Rectal smooth muscle tissue (tissue), 1 donor: ENCODE results near the gene ZNF107.
A peak's percentile ranks its signal among the peaks of the same experiment; 100 is the strongest.

ENCODE experiments used
- H3K27ac ChIP-seq: one replicate; pipeline ENCODE4 v1.7.0; 2013; ENCODE audit warnings: low read depth, low read length, inconsistent platforms
- H3K27me3 ChIP-seq: one replicate; pipeline ENCODE4 v1.7.0; 2013; ENCODE audit warnings: low read length; ENCODE audit not compliant: control insufficient read depth, insufficient read depth
- H3K36me3 ChIP-seq: one replicate; pipeline ENCODE4 v1.7.0; 2013; ENCODE audit warnings: low read length; ENCODE audit not compliant: control insufficient read depth, insufficient read depth
- H3K4me1 ChIP-seq: one replicate; pipeline ENCODE4 v1.7.0; 2013; ENCODE audit warnings: low read length; ENCODE audit not compliant: control insufficient read depth, insufficient read depth
- H3K4me3 ChIP-seq: one replicate; pipeline ENCODE4 v1.7.0; 2013; ENCODE audit warnings: low read length
- H3K9ac ChIP-seq: one replicate; pipeline ENCODE4 v1.7.0; 2013; ENCODE audit warnings: low read length

ZNF107 gene

GRCh38 chr7:64665980-64666662 is at the start of gene ZNF107:
TSS of gene ZNF107 (plus strand) at chr7:64666133. CDS start at chr7:64666283, 150 bp downstream.
- Histone ChIP-seq H3K36me3 (no peaks in the 10 kb centered on the region), H3K27me3 (no peaks in the 10 kb centered on the region), H3K4me3 (peak within 1 kb of the TSS; percentile 79), H3K9ac (peak within 1 kb of the TSS; percentile 25), H3K4me1 (no peaks in the 10 kb centered on the region), H3K27ac (peak within 1 kb of the TSS; percentile 41)

- Histone ChIP-seq H3K27ac (no peak overlapping the region), H3K36me3 (no peaks in the 10 kb centered on the region), H3K4me3 (no peak overlapping the region), H3K9ac (no peak overlapping the region), H3K4me1 (no peaks in the 10 kb centered on the region), H3K27me3 (no peaks in the 10 kb centered on the region)
Observed at GRCh38 chr7:64618785-64619456, 47.0 kb upstream of the ZNF107 start.

GRCh38 chr7:64619705-64620104 is 46.2 kb upstream of the ZNF107 start:
- H3K4me1 ChIP-seq, result no peaks in the 10 kb centered on the region
- no peaks in the 10 kb centered on the region for H3K27me3 ChIP-seq
- H3K27ac ChIP-seq, result no peak overlapping the region
- no peak overlapping the region for H3K4me3 ChIP-seq
- no peaks in the 10 kb centered on the region for H3K36me3 ChIP-seq
- no peak overlapping the region for H3K9ac ChIP-seq

- no peaks in the 10 kb centered on the region for H3K36me3 ChIP-seq
- H3K27me3 ChIP-seq, result no peaks in the 10 kb centered on the region
- H3K4me1 ChIP-seq, result no peaks in the 10 kb centered on the region
- no peak overlapping the region for H3K9ac ChIP-seq
- no peak overlapping the region for H3K4me3 ChIP-seq
- no peak overlapping the region for H3K27ac ChIP-seq
Observed at GRCh38 chr7:64621656-64622055, 44.3 kb upstream of the ZNF107 start.

GRCh38 chr7:64625114-64626082 is 40.5 kb upstream of the ZNF107 start:
- no peaks in the 10 kb centered on the region for H3K27me3 ChIP-seq
- H3K4me3 ChIP-seq, result no peak overlapping the region
- H3K36me3 ChIP-seq, result no peaks in the 10 kb centered on the region
- H3K9ac ChIP-seq, result no peak overlapping the region
- H3K27ac ChIP-seq, result no peak overlapping the region
- H3K4me1 ChIP-seq, result no peaks in the 10 kb centered on the region

- Histone ChIP-seq H3K36me3 (no peaks in the 10 kb centered on the region), H3K27me3 (no peaks in the 10 kb centered on the region), H3K4me1 (no peaks in the 10 kb centered on the region), H3K27ac (no peak overlapping the region), H3K9ac (no peak overlapping the region), H3K4me3 (no peak overlapping the region)
Observed at GRCh38 chr7:64626083-64626469, 39.9 kb upstream of the ZNF107 start.

- Histone ChIP-seq H3K36me3 (no peaks in the 10 kb centered on the region), H3K4me1 (no peaks in the 10 kb centered on the region), H3K9ac (no peak overlapping the region), H3K4me3 (no peak overlapping the region), H3K27me3 (no peaks in the 10 kb centered on the region), H3K27ac (no peak overlapping the region)
Observed at GRCh38 chr7:64626557-64626956, 39.4 kb upstream of the ZNF107 start.

GRCh38 chr7:64628192-64628591 is 37.7 kb upstream of the ZNF107 start:
- H3K27ac ChIP-seq, result no peak overlapping the region

GRCh38 chr7:64628721-64629120 is 37.2 kb upstream of the ZNF107 start:
- H3K27me3 ChIP-seq, result no peaks in the 10 kb centered on the region
- no peak overlapping the region for H3K9ac ChIP-seq
- no peaks in the 10 kb centered on the region for H3K36me3 ChIP-seq
- H3K27ac ChIP-seq, result no peak overlapping the region
- no peaks in the 10 kb centered on the region for H3K4me1 ChIP-seq
- H3K4me3 ChIP-seq, result no peak overlapping the region

More at GRCh38 chr7:64628192-64628591, 37.7 kb upstream of the ZNF107 start:
- Histone ChIP-seq H3K27me3 (no peaks in the 10 kb centered on the region), H3K4me1 (no peaks in the 10 kb centered on the region), H3K4me3 (no peak overlapping the region), H3K9ac (no peak overlapping the region), H3K36me3 (no peaks in the 10 kb centered on the region)

- no peak overlapping the region for H3K4me3 ChIP-seq
- H3K4me1 ChIP-seq, result no peaks in the 10 kb centered on the region
- H3K27ac ChIP-seq, result no peak overlapping the region
- no peak overlapping the region for H3K9ac ChIP-seq
- no peaks in the 10 kb centered on the region for H3K36me3 ChIP-seq
- H3K27me3 ChIP-seq, result no peaks in the 10 kb centered on the region
Observed at GRCh38 chr7:64630496-64630895, 35.4 kb upstream of the ZNF107 start.

GRCh38 chr7:64632029-64632428 is 33.9 kb upstream of the ZNF107 start:
- H3K4me3 ChIP-seq, result no peak overlapping the region
- no peaks in the 10 kb centered on the region for H3K36me3 ChIP-seq
- H3K27me3 ChIP-seq, result no peaks in the 10 kb centered on the region
- H3K9ac ChIP-seq, result no peak overlapping the region
- no peak overlapping the region for H3K27ac ChIP-seq
- H3K4me1 ChIP-seq, result no peaks in the 10 kb centered on the region

GRCh38 chr7:64633401-64633800 is 32.5 kb upstream of the ZNF107 start:
- no peak overlapping the region for H3K4me3 ChIP-seq
- no peak overlapping the region for H3K9ac ChIP-seq
- no peaks in the 10 kb centered on the region for H3K4me1 ChIP-seq
- H3K36me3 ChIP-seq, result no peaks in the 10 kb centered on the region
- H3K27me3 ChIP-seq, result no peaks in the 10 kb centered on the region
- no peak overlapping the region for H3K27ac ChIP-seq
